PC-9 (cell line): ENCODE data around the gene DAB1. TPM values are rescaled to one million over a fixed set of nuclear protein-coding genes. Genes with fewer than 3 reads are reported as not detected.

Experiments
- BruUV-seq: library from RNA; stranded (reverse); fragments of 400-500 nt; replicated peaks from 2 replicates; lab custom pipeline; 2021; lab: Mats Ljungman, UMichigan
- CTCF ChIA-PET: fragments of 300-600 bp; sonication (Branson Sonifier 250); formaldehyde crosslinking; loops from one replicate; lab custom pipeline; 2022; ENCODE audit warnings: antibody characterized with exemption; lab: Charles Lee
- POLR2A ChIA-PET: fragments of 300-600 bp; sonication (Branson Sonifier 250); formaldehyde crosslinking; loops from one replicate; lab custom pipeline; 2022; ENCODE audit warnings: antibody characterized with exemption; ENCODE audit not compliant: unreplicated experiment; lab: Charles Lee
- DNase-seq, 2 experiments: peaks; one replicate each; pipeline versions ENCODE4 v3.0.0 to v3.0.0-alpha.2; 2015 to 2022; ENCODE audit warnings: mixed read lengths in 1 of 2
- H2AFZ ChIP-seq: fragments of 200-600 bp; sonication (generic); 2 replicates; pipeline ENCODE4 v1.8.1; 2017; ENCODE audit warnings: antibody characterized with exemption
- H3F3A ChIP-seq: fragments of 200-600 bp; sonication (generic); 2 replicates; pipeline ENCODE4 v1.8.1; 2017; ENCODE audit warnings: antibody characterized with exemption, mild to moderate bottlenecking, low read depth; ENCODE audit not compliant: insufficient read depth
- H3K27ac ChIP-seq: fragments of 200-600 bp; sonication (generic); 2 replicates; pipeline ENCODE4 v1.6.1; 2016; ENCODE audit warnings: mixed run types
- H3K27me3 ChIP-seq: fragments of 200-600 bp; sonication (generic); 2 replicates; pipeline ENCODE4 v1.6.1; 2016; ENCODE audit warnings: low read depth, mixed run types; ENCODE audit not compliant: insufficient read depth
- H3K36me3 ChIP-seq: fragments of 200-600 bp; sonication (generic); 2 replicates; pipeline ENCODE4 v1.6.1; 2016; ENCODE audit warnings: low read depth, mixed run types
- H3K4me1 ChIP-seq: fragments of 200-600 bp; sonication (generic); replicated peaks from 2 replicates; pipeline ENCODE4 v1.6.1; 2016; ENCODE audit warnings: mixed run types; ENCODE audit not compliant: insufficient read depth
- H3K4me2 ChIP-seq: fragments of 200-600 bp; sonication (generic); 2 replicates; pipeline ENCODE4 v1.6.1; 2017; ENCODE audit warnings: mixed run types
- H3K4me3 ChIP-seq: fragments of 200-600 bp; sonication (generic); 2 replicates; pipeline ENCODE4 v1.6.1; 2016; ENCODE audit warnings: mixed run types
- H3K79me2 ChIP-seq: fragments of 200-600 bp; sonication (generic); 2 replicates; pipeline ENCODE4 v1.6.1; 2017; ENCODE audit warnings: low read depth, mixed run types
- H3K9me2 ChIP-seq: fragments of 200-600 bp; sonication (generic); 2 replicates; pipeline ENCODE4 v1.8.1; 2017; ENCODE audit warnings: mild to moderate bottlenecking; ENCODE audit not compliant: insufficient read depth
- H3K9me3 ChIP-seq: fragments of 200-600 bp; sonication (generic); 2 replicates; pipeline ENCODE4 v1.8.1; 2016; ENCODE audit warnings: low read depth; ENCODE audit not compliant: insufficient read depth
- H4K20me1 ChIP-seq: fragments of 200-600 bp; sonication (generic); 2 replicates; pipeline ENCODE4 v1.8.1; 2017; ENCODE audit not compliant: insufficient read depth
- CTCF ChIP-seq: fragments of 200-600 bp; sonication (generic); conservative IDR thresholded peaks from 2 replicates; pipeline ENCODE4 v1.6.1; 2017; ENCODE audit warnings: mixed run types, antibody characterized with exemption, mild to moderate bottlenecking, moderate library complexity
- EZH2 ChIP-seq: fragments of 200-600 bp; sonication (generic); IDR thresholded peaks from 2 replicates; pipeline ENCODE4 v1.8.0; 2017; ENCODE audit warnings: antibody characterized with exemption, low read depth
- intact Hi-C: fragments of 100-400 bp; cut with micrococcal nuclease; formaldehyde crosslinking; loops from one replicate; pipeline ENCODE4 v1.10.0; 2022; ENCODE audit not compliant: unreplicated experiment
- total RNA-seq: library from RNA; stranded (reverse); gene quantifications from 2 replicates; pipeline ENCODE4 v1.2.3, GENCODE V29; 2021

Gene DAB1
- total RNA-seq, 1 experiment from 2014 or later: not detected

- Histone ChIP-seq H4K20me1 (no peaks in the 10 kb centered on the region), H3K9me3 (no peaks in the 10 kb centered on the region), H3K27me3 (peaks cover 37% of the 10 kb centered on the region), H2AFZ (no peak overlapping the region), H3K4me1 (no peaks in the 10 kb centered on the region), H3K4me3 (no peak overlapping the region), H3K4me2 (no peak overlapping the region), H3K9me2 (no peaks in the 10 kb centered on the region), H3K79me2 (no peaks in the 10 kb centered on the region), H3K27ac (no peak overlapping the region), H3K36me3 (no peaks in the 10 kb centered on the region), H3F3A (no peaks in the 10 kb centered on the region)
- POLR2A ChIA-PET: no interaction called here
- CTCF ChIA-PET: no interaction called here
- intact Hi-C loops: loop anchor here (5.0 kb wide), 1 partner anchor 324 kb away; no protein-coding TSS in a partner anchor
- TF ChIP-seq EZH2 (no peak), CTCF (no peak)
- no peak for DNase-seq
- no TSS peak for BruUV-seq
These were observed 457.2 kb downstream of the DAB1 start for GRCh38 chr1:56966698-56966999.

- Histone ChIP-seq H3F3A (no peaks in the 10 kb centered on the region), H3K4me3 (no peak within 1 kb of the TSS), H3K79me2 (no peaks in the 10 kb centered on the region), H3K4me2 (no peak within 1 kb of the TSS), H3K9me3 (no peaks in the 10 kb centered on the region), H3K27ac (no peak within 1 kb of the TSS), H2AFZ (no peak within 1 kb of the TSS), H3K9me2 (no peaks in the 10 kb centered on the region), H3K36me3 (no peaks in the 10 kb centered on the region), H4K20me1 (no peaks in the 10 kb centered on the region), H3K4me1 (no peaks in the 10 kb centered on the region), H3K27me3 (peaks cover 41% of the 10 kb centered on the region)
- ChIA-PET POLR2A (no interaction called here), CTCF (interaction anchor here (0.6 kb wide), 1 partner anchor 18 kb away, joined by 5 read pairs; no protein-coding TSS in a partner anchor)
- TF ChIP-seq EZH2: no peak
- no peak for TF ChIP-seq CTCF
- intact Hi-C loops: loop anchor here (5.0 kb wide), 1 partner anchor 324 kb away; no protein-coding TSS in a partner anchor
- DNase-seq: no peak
- no TSS peak for BruUV-seq
These were observed 457.8 kb downstream of the DAB1 start, which contains the start of gene C8B for GRCh38 chr1:56965916-56966697. C8B (minus strand) TSS chr1:56966015; CDS start chr1:56965948, 67 bp downstream.

- H3K4me1 ChIP-seq: no peaks in the 10 kb centered on the region
- POLR2A ChIA-PET: no interaction called here
- no peak overlapping the region for H3K4me2 ChIP-seq
- no peaks in the 10 kb centered on the region for H3K36me3 ChIP-seq
- no TSS peak for BruUV-seq
- H3K4me3 ChIP-seq: no peak overlapping the region
- no peaks in the 10 kb centered on the region for H3F3A ChIP-seq
- no peaks in the 10 kb centered on the region for H4K20me1 ChIP-seq
- H3K9me2 ChIP-seq: no peaks in the 10 kb centered on the region
- TF ChIP-seq EZH2 (no peak), CTCF (no peak)
- no peaks in the 10 kb centered on the region for H3K9me3 ChIP-seq
- intact Hi-C loops: loop anchor here (5.0 kb wide), 1 partner anchor 323 kb away; no protein-coding TSS in a partner anchor
- CTCF ChIA-PET: no interaction called here
- peaks cover 50% of the 10 kb centered on the region for H3K27me3 ChIP-seq
- no peaks in the 10 kb centered on the region for H3K79me2 ChIP-seq
- no peak overlapping the region for H3K27ac ChIP-seq
- no peak overlapping the region for H2AFZ ChIP-seq
- no peak for DNase-seq
These were observed 458.7 kb downstream of the DAB1 start for GRCh38 chr1:56965191-56965590.
